H9 (cell line): ENCODE data around the gene GCH1. TPM values are rescaled to one million over a fixed set of nuclear protein-coding genes. Genes with fewer than 3 reads are reported as not detected.

ENCODE experiments used
- DNase-seq: peaks from one replicate; pipeline ENCODE4 v3.0.0-alpha.2; 2017
- H2AFZ ChIP-seq: one replicate; pipeline ENCODE4 v1.6.1; 2013; ENCODE audit warnings: mild to moderate bottlenecking, low read length, control low read depth, moderate library complexity
- H2AK5ac ChIP-seq: 2 replicates; pipeline ENCODE4 v1.6.1; 2013; ENCODE audit warnings: low read length, control low read depth, mixed read lengths; ENCODE audit not compliant: insufficient read length
- H2BK120ac ChIP-seq: one replicate; pipeline ENCODE4 v1.6.1; 2013; ENCODE audit warnings: low read depth, mild to moderate bottlenecking, low read length, control low read depth, inconsistent platforms; ENCODE audit not compliant: poor library complexity, severe bottlenecking
- H2BK12ac ChIP-seq: 2 replicates; pipeline ENCODE4 v1.6.1; 2013; ENCODE audit warnings: low read length, control low read depth, mixed read lengths, low read depth; ENCODE audit not compliant: insufficient read length
- H2BK15ac ChIP-seq: 2 replicates; pipeline ENCODE4 v1.6.1; 2013; ENCODE audit warnings: low read depth, low read length, control low read depth
- H2BK20ac ChIP-seq: one replicate; pipeline ENCODE4 v1.6.1; 2013; ENCODE audit warnings: low read depth, mild to moderate bottlenecking, low read length, control low read depth, inconsistent platforms; ENCODE audit not compliant: poor library complexity, severe bottlenecking
- H2BK5ac ChIP-seq: 2 replicates; pipeline ENCODE4 v1.6.1; 2013; ENCODE audit warnings: low read length, control low read depth, mixed read lengths; ENCODE audit not compliant: insufficient read length
- H3K14ac ChIP-seq: 2 replicates; pipeline ENCODE4 v1.6.1; 2013; ENCODE audit warnings: low read length, control low read depth; ENCODE audit not compliant: insufficient read depth
- H3K18ac ChIP-seq: 2 replicates; pipeline ENCODE4 v1.6.1; 2013; ENCODE audit warnings: low read depth, mild to moderate bottlenecking, mixed read lengths, low read length, control low read depth; ENCODE audit not compliant: insufficient read length
- H3K23ac ChIP-seq: 2 replicates; pipeline ENCODE4 v1.6.1; 2013; ENCODE audit warnings: low read length, control low read depth, mixed read lengths, low read depth; ENCODE audit not compliant: insufficient read length
- H3K23me2 ChIP-seq: 2 replicates; pipeline ENCODE4 v1.6.1; 2013; ENCODE audit warnings: low read depth, mild to moderate bottlenecking, mixed read lengths, low read length, control low read depth; ENCODE audit not compliant: insufficient read length, poor library complexity, severe bottlenecking
- H3K27ac ChIP-seq: 2 replicates; pipeline ENCODE4 v1.5.1; 2013; ENCODE audit warnings: low read length, control low read depth, mixed read lengths, low read depth; ENCODE audit not compliant: insufficient read length
- H3K27me3 ChIP-seq: 2 replicates; pipeline ENCODE4 v1.6.1; 2013; ENCODE audit warnings: low read length, control low read depth, inconsistent platforms; ENCODE audit not compliant: insufficient read depth
- H3K4ac ChIP-seq: 2 replicates; pipeline ENCODE4 v1.6.1; 2013; ENCODE audit warnings: low read depth, mild to moderate bottlenecking, control low read depth, inconsistent platforms, low read length, moderate library complexity
- H3K4me1 ChIP-seq: 2 replicates; pipeline ENCODE4 v1.6.1; 2013; ENCODE audit warnings: low read length, control low read depth, inconsistent platforms; ENCODE audit not compliant: insufficient read depth
- H3K4me2 ChIP-seq: 2 replicates; pipeline ENCODE4 v1.6.1; 2013; ENCODE audit warnings: low read length, control low read depth, mixed read lengths; ENCODE audit not compliant: insufficient read length, insufficient read depth
- H3K56ac ChIP-seq: 2 replicates; pipeline ENCODE4 v1.6.1; 2013; ENCODE audit warnings: low read depth, mild to moderate bottlenecking, mixed read lengths, low read length, control low read depth; ENCODE audit not compliant: insufficient read length
- H3K79me1 ChIP-seq: 2 replicates; pipeline ENCODE4 v1.6.1; 2013; ENCODE audit warnings: low read depth, mild to moderate bottlenecking, moderate library complexity, low read length, control low read depth, inconsistent platforms; ENCODE audit not compliant: insufficient read depth, poor library complexity, severe bottlenecking
- H3K79me2 ChIP-seq: 2 replicates; pipeline ENCODE4 v1.6.1; 2013; ENCODE audit warnings: low read length, control low read depth, inconsistent platforms; ENCODE audit not compliant: insufficient read depth
- H3K9ac ChIP-seq: 2 replicates; pipeline ENCODE4 v1.6.1; 2013; ENCODE audit warnings: low read length, control low read depth, mixed read lengths; ENCODE audit not compliant: insufficient read length; ENCODE audit errors: extremely low read depth
- H3K9me3 ChIP-seq: one replicate; pipeline ENCODE4 v1.6.1; 2013; ENCODE audit warnings: low read depth, low read length, inconsistent platforms; ENCODE audit not compliant: control insufficient read depth
- H3T11ph ChIP-seq: one replicate; pipeline ENCODE4 v1.6.1; 2013; ENCODE audit warnings: mild to moderate bottlenecking, low read length, control low read depth, inconsistent platforms
- H4K20me1 ChIP-seq: one replicate; pipeline ENCODE4 v1.6.1; 2013; ENCODE audit not compliant: control insufficient read depth, insufficient read length, insufficient read depth
- H4K5ac ChIP-seq: 2 replicates; pipeline ENCODE4 v1.6.1; 2013; ENCODE audit warnings: low read depth, mild to moderate bottlenecking, mixed read lengths, low read length, control low read depth; ENCODE audit not compliant: insufficient read length
- H4K8ac ChIP-seq: replicated peaks from 2 replicates; pipeline ENCODE4 v1.6.1; 2013; ENCODE audit warnings: low read length, control low read depth, mixed read lengths, low read depth; ENCODE audit not compliant: insufficient read length
- H4K91ac ChIP-seq: 2 replicates; pipeline ENCODE4 v1.6.1; 2013; ENCODE audit warnings: low read depth, mild to moderate bottlenecking, moderate library complexity, mixed read lengths, low read length, control low read depth; ENCODE audit not compliant: insufficient read length
- H3K27ac Mint-ChIP-seq, 3 experiments: 2 replicates in 2 of 3; 3 replicates in 1 of 3; pipeline ENCODE4 v1.8.0; 2020 to 2021; ENCODE audit warnings: mixed read lengths in 3 of 3, mild to moderate bottlenecking in 1 of 3, moderate library complexity in 1 of 3
- H3K27me3 Mint-ChIP-seq: 2 replicates; pipeline ENCODE4 v1.8.0; 2021; ENCODE audit warnings: low read depth, mild to moderate bottlenecking, moderate library complexity, mixed read lengths
- H3K36me3 Mint-ChIP-seq, 3 experiments: 2 replicates in 2 of 3; 3 replicates in 1 of 3; pipeline ENCODE4 v1.8.0; 2020 to 2021; ENCODE audit warnings: low read depth in 3 of 3, mixed read lengths in 3 of 3; ENCODE audit not compliant: insufficient read depth in 1 of 3
- H3K4me1 Mint-ChIP-seq, 2 experiments: 2 replicates each; pipeline ENCODE4 v1.8.0; 2020; ENCODE audit warnings: mixed read lengths in 2 of 2
- H3K4me3 Mint-ChIP-seq, 2 experiments: 2 replicates in 1 of 2; 3 replicates in 1 of 2; pipeline ENCODE4 v1.8.0; 2020 to 2021; ENCODE audit warnings: mild to moderate bottlenecking in 2 of 2, mixed read lengths in 2 of 2, moderate library complexity in 1 of 2
- H3K9me3 Mint-ChIP-seq, 2 experiments: 2 replicates in 1 of 2; 3 replicates in 1 of 2; pipeline ENCODE4 v1.8.0; 2020; ENCODE audit warnings: mild to moderate bottlenecking in 2 of 2, mixed read lengths in 2 of 2, moderate library complexity in 1 of 2
- whole genome bisulfite sequencing: extraction: QIAGEN DNeasy Blood & Tissue Kit; methylation state at CpG from one replicate; pipeline ENCODE4 v1.1.7; 2013; ENCODE audit warnings: missing lambda C conversion rate, low lambda C conversion rate, mixed read lengths; ENCODE audit not compliant: insufficient read length; ENCODE audit errors: extremely low coverage; 5-methylcytosine and 5-hydroxymethylcytosine counted together
- total RNA-seq: library from RNA; stranded (reverse); gene quantifications from 2 replicates; pipeline ENCODE4 v1.2.1, GENCODE V29; 2021
- TF ChIP-seq, protein P1 (sequence below): fragments of 200-600 bp; sonication (generic); conservative IDR thresholded peaks from 3 replicates; pipeline ENCODE4 v1.8.0; 2021; ENCODE audit warnings: antibody characterized with exemption, mild to moderate bottlenecking

The GCH1 gene
- total RNA-seq, 1 experiment from 2014 or later, result 7.7 TPM

DNA sequence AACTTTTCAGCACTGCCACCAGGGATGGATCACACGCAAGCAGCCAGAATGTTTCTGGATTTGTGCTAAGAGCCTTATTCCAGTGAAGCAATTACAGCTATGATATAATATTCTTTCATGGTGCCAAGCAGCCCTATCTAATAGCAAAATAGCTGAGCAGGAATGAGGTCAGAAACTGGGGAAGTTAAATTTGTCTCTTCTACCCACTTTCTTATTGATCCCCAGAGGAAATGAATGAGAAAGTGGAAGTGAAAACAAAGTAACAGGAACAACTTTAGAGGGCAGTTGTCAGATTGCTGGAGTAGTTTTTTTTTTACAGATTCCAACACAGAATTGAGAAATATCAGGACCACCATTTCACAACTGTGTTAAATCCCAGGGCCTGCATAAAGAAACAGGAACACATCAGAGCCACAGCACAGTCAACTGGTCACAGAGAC, 44.8 kb downstream of the GCH1 start:
- H4K91ac ChIP-seq, result no peak overlapping the region
- no peaks in the 10 kb centered on the region for H3K79me1 ChIP-seq
- H3K27ac ChIP-seq, result no peak overlapping the region
- H3K18ac ChIP-seq, result no peak overlapping the region
- no peak for DNase-seq
- Mint-ChIP-seq H3K27ac (no peak overlapping the region), H3K36me3 (no peaks in the 10 kb centered on the region; a peak in 2 of 7 replicates), H3K27me3 (no peaks in the 10 kb centered on the region), H3K4me3 (no peak overlapping the region), H3K4me1 (peaks cover 18% of the 10 kb centered on the region in 2 experiments), H3K9me3 (no peaks in the 10 kb centered on the region)
- H3K79me2 ChIP-seq, result no peaks in the 10 kb centered on the region
- H4K20me1 ChIP-seq, result no peaks in the 10 kb centered on the region
- no peak overlapping the region for H4K5ac ChIP-seq
- no peak overlapping the region for H3K56ac ChIP-seq
- no peak overlapping the region for H3K23ac ChIP-seq
- no peak overlapping the region for H3K9ac ChIP-seq
- H2BK120ac ChIP-seq, result no peak overlapping the region
- H3K4me1 ChIP-seq, result no peaks in the 10 kb centered on the region; the same call in 1 of the 2 replicates
- no peak overlapping the region for H2AFZ ChIP-seq
- no peak overlapping the region for H3K14ac ChIP-seq
- H3K27me3 ChIP-seq, result no peaks in the 10 kb centered on the region
- no peak overlapping the region for H2BK20ac ChIP-seq
- TF ChIP-seq, protein P1, sequence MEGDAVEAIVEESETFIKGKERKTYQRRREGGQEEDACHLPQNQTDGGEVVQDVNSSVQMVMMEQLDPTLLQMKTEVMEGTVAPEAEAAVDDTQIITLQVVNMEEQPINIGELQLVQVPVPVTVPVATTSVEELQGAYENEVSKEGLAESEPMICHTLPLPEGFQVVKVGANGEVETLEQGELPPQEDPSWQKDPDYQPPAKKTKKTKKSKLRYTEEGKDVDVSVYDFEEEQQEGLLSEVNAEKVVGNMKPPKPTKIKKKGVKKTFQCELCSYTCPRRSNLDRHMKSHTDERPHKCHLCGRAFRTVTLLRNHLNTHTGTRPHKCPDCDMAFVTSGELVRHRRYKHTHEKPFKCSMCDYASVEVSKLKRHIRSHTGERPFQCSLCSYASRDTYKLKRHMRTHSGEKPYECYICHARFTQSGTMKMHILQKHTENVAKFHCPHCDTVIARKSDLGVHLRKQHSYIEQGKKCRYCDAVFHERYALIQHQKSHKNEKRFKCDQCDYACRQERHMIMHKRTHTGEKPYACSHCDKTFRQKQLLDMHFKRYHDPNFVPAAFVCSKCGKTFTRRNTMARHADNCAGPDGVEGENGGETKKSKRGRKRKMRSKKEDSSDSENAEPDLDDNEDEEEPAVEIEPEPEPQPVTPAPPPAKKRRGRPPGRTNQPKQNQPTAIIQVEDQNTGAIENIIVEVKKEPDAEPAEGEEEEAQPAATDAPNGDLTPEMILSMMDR, result no peak
- H3K4ac ChIP-seq, result no peak overlapping the region
- no peak overlapping the region for H2AK5ac ChIP-seq
- H3K9me3 ChIP-seq, result no peaks in the 10 kb centered on the region
- no peak overlapping the region for H3K4me2 ChIP-seq
- no peak overlapping the region for H2BK15ac ChIP-seq
- no peaks in the 10 kb centered on the region for H3K23me2 ChIP-seq
- H2BK5ac ChIP-seq, result no peak overlapping the region
- no peak overlapping the region for H4K8ac ChIP-seq
- WGBS, result no CpG with 5 or more reads among the region's 1 CpG
- H2BK12ac ChIP-seq, result no peak overlapping the region
- H3T11ph ChIP-seq, result no peak overlapping the region
